ENCODE measurements around the gene CCDC69.

CCDC69 gene

GRCh38 chr5:151164687-151165392 lies 59.1 kb downstream of the CCDC69 start:
- peak; percentile 88 for DNase-seq (ENCODE audit: low read depth, low spot score)

DNA sequence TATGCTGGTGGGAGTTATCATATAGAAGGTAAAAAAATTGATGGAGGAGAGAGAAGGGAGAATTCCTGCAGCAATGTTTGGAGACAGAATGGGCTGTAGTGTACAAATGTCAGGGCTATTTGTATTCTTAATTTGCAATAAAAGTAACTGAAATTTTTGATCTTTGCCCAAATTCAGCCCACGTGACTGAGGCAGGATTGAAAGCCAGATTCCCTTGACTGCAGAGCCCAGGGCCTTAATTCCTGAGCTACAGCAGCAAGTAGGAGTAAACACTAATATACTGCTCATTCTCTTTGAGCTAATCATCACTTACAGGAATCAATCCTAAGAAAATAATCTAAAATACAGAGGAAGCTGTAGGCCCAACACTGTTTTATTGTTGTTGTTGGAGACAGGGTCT lies 61.1 kb downstream of the CCDC69 start:
- DNase-seq (ENCODE audit: low read depth, low spot score) = no peak

GRCh38 chr5:151159649-151160373 lies 64.1 kb downstream of the CCDC69 start:
- no peak for DNase-seq (ENCODE audit: low read depth, low spot score)

DNA sequence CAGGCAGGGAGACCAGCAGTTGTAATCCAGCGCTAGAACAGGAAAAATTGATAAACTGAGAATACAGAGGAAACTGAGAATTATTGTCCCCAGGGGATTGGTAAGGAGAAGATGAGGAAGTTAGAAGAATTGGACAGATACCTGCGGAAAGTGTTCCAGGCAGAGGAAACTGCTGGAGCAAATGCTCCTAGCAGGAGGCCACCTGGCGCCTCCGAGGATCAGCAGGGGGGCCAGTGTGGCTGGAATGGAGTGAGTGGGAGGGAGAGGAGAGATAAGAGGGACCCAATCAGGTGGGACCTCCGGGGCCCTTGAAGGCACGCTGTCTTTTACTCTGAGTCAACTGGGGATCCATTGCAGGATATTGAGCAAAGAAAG lies 65.6 kb downstream of the CCDC69 start:
- DNase-seq (ENCODE audit: low read depth, low spot score) = no peak

DNA sequence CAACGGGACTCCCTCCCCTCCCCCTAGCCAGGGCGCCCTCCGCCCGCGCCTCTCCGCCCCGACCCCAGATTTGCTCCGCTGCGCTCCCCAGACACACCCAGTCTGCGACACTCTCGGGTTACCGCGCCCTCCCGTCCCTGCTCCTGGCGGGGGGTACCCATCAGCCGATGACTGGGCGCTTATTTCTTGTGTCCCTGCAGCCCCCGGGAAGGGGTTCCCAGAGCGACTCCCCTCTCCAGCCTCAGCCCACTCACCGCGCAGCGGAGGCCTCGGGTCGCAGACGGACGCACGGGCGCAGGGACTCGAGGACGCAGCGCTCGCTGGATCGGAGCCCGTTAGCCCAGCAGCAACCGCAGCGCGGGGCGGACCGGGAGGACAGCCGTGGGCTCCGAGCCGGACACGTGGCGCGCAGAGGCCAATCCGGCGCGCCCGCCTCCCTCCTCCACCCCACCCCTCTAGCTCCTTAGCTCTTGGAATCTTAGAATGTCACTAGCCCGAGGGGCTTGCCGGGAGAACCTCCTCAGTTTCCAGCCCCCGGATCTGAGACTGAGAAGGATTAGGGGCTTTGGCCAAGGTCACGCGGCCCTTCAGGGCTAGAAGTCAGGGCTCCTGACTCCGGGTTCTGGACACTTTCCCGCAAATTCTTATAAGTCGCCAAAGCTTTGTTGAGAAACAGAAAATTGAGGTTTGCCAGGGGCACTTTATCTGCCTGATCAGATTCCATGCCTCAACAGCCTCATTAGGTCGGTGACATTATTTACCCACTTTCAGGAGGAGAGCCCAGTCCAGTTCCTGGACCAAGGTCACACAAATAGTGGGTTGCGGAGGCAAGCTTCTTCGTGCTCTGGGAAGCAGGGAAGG lies 66.2 kb downstream of the CCDC69 start, which contains the start of gene ANXA6:
Gene ANXA6, minus strand, starts transcription at position 354 of the 861 bp plus-strand sequence. CDS start 9,878 bp downstream, outside the sequence.
- peak; percentile 93 for DNase-seq (ENCODE audit: low read depth, low spot score)

- DNase-seq (ENCODE audit: low read depth, low spot score) = peak; percentile 41
These were observed 67.1 kb downstream of the CCDC69 start for GRCh38 chr5:151156507-151157420.

- peak; percentile 65 for DNase-seq (ENCODE audit: low read depth, low spot score)
These were observed 68.0 kb downstream of the CCDC69 start for GRCh38 chr5:151155775-151156506.

DNA sequence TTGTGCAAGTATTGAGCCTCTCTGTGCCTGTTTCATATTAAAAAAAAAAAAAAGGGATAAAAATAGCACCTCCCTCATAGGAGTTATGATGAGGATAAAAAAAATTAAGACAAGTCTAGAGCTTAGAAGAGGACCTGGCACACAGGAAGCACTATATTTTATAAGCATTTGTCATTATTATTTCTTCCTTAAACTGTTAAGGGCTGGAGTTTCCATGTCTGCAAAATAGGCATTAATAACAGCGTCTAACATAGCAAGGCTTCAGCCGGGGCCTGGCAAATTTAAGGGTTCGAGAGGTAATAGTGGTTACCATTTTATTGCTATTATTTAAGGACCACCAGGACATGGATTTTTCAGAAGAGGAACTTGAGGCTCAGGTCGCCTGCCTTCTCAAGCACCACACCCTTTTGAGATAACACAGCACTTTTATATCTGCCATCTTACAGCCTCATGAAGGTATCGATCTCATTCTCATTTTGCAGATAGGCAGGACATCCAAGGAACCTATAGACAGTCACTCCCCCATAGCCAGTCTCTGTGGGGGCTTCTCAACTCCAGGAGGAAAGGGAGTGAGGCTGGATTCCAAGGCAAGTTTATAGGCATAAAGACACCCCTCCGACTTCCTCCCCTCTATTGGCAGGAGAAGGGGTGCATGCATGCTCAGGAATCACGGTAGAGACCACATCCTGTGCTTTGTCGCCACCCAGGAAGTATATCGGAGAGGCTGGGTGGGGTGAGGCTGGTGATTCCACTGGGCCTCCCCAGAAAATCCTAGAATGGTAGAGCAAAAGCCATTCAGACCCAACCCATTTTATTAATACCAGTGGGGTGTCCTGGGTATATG lies 68.7 kb downstream of the CCDC69 start:
- DNase-seq (ENCODE audit: low read depth, low spot score) = peak; percentile 18

GRCh38 chr5:151153766-151154272 lies 70.1 kb downstream of the CCDC69 start:
- no peak for DNase-seq (ENCODE audit: low read depth, low spot score)

DNA sequence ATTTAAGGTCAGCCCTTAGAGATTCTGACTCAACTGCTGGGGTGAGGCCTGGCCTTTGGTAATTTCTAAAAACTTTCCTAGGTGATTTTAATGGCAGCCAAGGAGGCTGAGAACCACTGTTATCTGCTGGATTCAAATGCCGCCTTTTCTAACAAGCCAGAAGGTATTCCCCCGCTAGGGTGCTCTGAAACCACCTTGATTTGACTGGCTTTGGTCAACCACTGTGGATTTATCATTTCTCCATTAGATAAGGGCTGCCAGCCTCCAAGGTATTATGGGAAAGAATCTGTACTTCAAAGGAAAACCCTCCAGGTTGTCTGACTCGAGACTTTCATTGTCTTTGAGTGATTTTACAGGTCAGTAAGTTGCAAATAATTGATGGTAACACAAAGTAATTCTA lies 70.6 kb downstream of the CCDC69 start:
- DNase-seq (ENCODE audit: low read depth, low spot score) = no peak

DNA sequence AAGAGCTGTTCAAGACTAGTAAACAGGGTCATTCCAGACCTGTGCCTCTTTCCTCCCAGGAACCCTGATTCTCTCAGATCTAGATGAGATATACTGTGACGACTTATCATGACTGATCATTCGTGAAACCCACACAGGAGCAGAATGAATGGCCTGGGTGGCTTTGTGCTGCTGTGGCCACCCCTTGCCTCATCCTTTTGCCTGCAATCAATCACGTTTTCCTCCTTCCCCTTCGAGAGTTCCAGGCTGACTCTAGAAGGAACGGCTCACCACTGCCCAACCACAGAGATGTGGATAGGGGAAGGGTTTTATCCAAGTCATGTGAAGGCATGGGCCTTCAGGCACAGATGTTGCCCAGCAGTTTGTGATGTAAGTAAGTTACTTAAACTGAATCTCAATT lies 72.1 kb downstream of the CCDC69 start:
- no peak for DNase-seq (ENCODE audit: low read depth, low spot score)

GRCh38 chr5:151151263-151151660 lies 72.6 kb downstream of the CCDC69 start:
- DNase-seq (ENCODE audit: low read depth, low spot score) = no peak

GRCh38 chr5:151150471-151151262 lies 73.2 kb downstream of the CCDC69 start:
- DNase-seq (ENCODE audit: low read depth, low spot score) = peak; percentile 41

GRCh38 chr5:151148583-151148982 lies 75.3 kb downstream of the CCDC69 start:
- no peak for DNase-seq (ENCODE audit: low read depth, low spot score)

- DNase-seq (ENCODE audit: low read depth, low spot score) = no peak
These were observed 76.9 kb downstream of the CCDC69 start for GRCh38 chr5:151147033-151147432.

GRCh38 chr5:151146061-151146460 lies 77.8 kb downstream of the CCDC69 start:
- no peak for DNase-seq (ENCODE audit: low read depth, low spot score)

DNA sequence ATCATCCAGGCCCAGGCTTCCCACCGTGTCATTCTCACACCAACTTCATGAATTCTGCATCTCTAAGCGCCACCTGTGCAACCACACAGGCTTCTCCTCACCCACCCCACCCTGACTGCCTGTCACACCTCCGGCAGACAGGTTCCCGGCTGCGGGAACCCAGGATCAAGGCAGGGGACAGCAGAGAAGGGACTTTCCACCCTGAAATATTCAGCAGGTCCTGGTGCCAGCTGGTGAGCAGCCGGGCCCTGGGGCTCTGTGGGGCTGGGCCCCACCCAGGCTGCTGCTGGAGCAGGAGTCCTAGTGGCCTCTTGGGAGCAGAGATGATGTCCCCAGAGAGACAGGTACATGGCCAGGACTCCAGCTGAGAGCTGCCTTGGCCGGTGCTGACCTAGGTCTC lies 79.0 kb downstream of the CCDC69 start:
- DNase-seq (ENCODE audit: low read depth, low spot score) = no peak

GRCh38 chr5:151144275-151144674 lies 79.6 kb downstream of the CCDC69 start:
- DNase-seq (ENCODE audit: low read depth, low spot score) = no peak

Data from astrocyte of the hippocampus (primary cell).